Ectodermal cell (in vitro differentiated cells): Measurements from ENCODE around the gene ASXL2.

Experiments
- H3K27ac ChIP-seq: 2 replicates; pipeline ENCODE4 v1.7.0; 2013; ENCODE audit warnings: mild to moderate bottlenecking, low read depth, low read length; ENCODE audit not compliant: insufficient read depth, poor library complexity, severe bottlenecking
- H3K27me3 ChIP-seq: 2 replicates; pipeline ENCODE4 v1.7.0; 2013; ENCODE audit warnings: mild to moderate bottlenecking, low read length; ENCODE audit not compliant: insufficient read depth, control insufficient read depth, poor library complexity, severe bottlenecking
- H3K36me3 ChIP-seq: one replicate; pipeline ENCODE4 v1.7.0; 2013; ENCODE audit warnings: low read length; ENCODE audit not compliant: control insufficient read depth, insufficient read depth
- H3K4me1 ChIP-seq: one replicate; pipeline ENCODE4 v1.7.0; 2013; ENCODE audit warnings: low read length; ENCODE audit not compliant: control insufficient read depth, insufficient read depth
- H3K4me3 ChIP-seq: 2 replicates; pipeline ENCODE4 v1.7.0; 2013; ENCODE audit warnings: low read depth, low read length, control low read depth; ENCODE audit not compliant: insufficient read depth
- H3K9me3 ChIP-seq: 2 replicates; pipeline ENCODE4 v1.7.0; 2013; ENCODE audit warnings: mild to moderate bottlenecking, low read length, moderate library complexity; ENCODE audit not compliant: control insufficient read depth
- WGBS, 2 experiments: methylation state at CpG; one replicate each; pipeline ENCODE4 v1.1.7; 2013; ENCODE audit warnings: missing lambda C conversion rate in 2 of 2; 5-methylcytosine and 5-hydroxymethylcytosine counted together

The ASXL2 gene

GRCh38 chr2:25743132-25743830 lies 135.0 kb downstream of the ASXL2 start:
- Histone ChIP-seq H3K4me3 (no peak overlapping the region), H3K27ac (no peak overlapping the region), H3K9me3 (no peaks in the 10 kb centered on the region), H3K4me1 (peaks cover 43% of the 10 kb centered on the region), H3K36me3 (peaks cover 3% of the 10 kb centered on the region), H3K27me3 (no peaks in the 10 kb centered on the region)
- 83 to 86% methylated on average over 5 of the region's 5 CpGs for WGBS, 2 experiments

- Histone ChIP-seq H3K4me1 (peaks cover 43% of the 10 kb centered on the region), H3K4me3 (no peak overlapping the region), H3K27me3 (no peaks in the 10 kb centered on the region), H3K9me3 (no peaks in the 10 kb centered on the region), H3K36me3 (peaks cover 3% of the 10 kb centered on the region), H3K27ac (no peak overlapping the region)
- WGBS, 2 experiments, result 91 to 94% methylated on average over 1 of the region's 1 CpG
These were observed 135.8 kb downstream of the ASXL2 start for GRCh38 chr2:25742501-25742900.

GRCh38 chr2:25740810-25741381 lies 137.4 kb downstream of the ASXL2 start:
- H3K27ac ChIP-seq, result no peak overlapping the region
- H3K4me1 ChIP-seq, result peaks cover 43% of the 10 kb centered on the region
- H3K4me3 ChIP-seq, result no peak overlapping the region
- 45 to 58% methylated on average over 6 of the region's 6 CpGs for WGBS, 2 experiments
- H3K27me3 ChIP-seq, result no peaks in the 10 kb centered on the region
- peaks cover 3% of the 10 kb centered on the region for H3K36me3 ChIP-seq
- no peaks in the 10 kb centered on the region for H3K9me3 ChIP-seq

GRCh38 chr2:25738383-25739343 lies 139.6 kb downstream of the ASXL2 start:
- Histone ChIP-seq H3K36me3 (peaks cover under 1% of the 10 kb centered on the region), H3K4me3 (no peak overlapping the region), H3K9me3 (no peaks in the 10 kb centered on the region), H3K27me3 (no peaks in the 10 kb centered on the region), H3K4me1 (peaks cover 50% of the 10 kb centered on the region), H3K27ac (no peak overlapping the region)
- 97 to 98% methylated on average over 3 of the region's 3 CpGs for WGBS, 2 experiments

GRCh38 chr2:25736899-25737515 lies 141.3 kb downstream of the ASXL2 start:
- Histone ChIP-seq H3K4me1 (peaks cover 33% of the 10 kb centered on the region), H3K4me3 (no peak overlapping the region), H3K9me3 (no peaks in the 10 kb centered on the region), H3K27me3 (no peaks in the 10 kb centered on the region), H3K27ac (no peak overlapping the region), H3K36me3 (no peaks in the 10 kb centered on the region)
- 95 to 98% methylated on average over 6 of the region's 6 CpGs for WGBS, 2 experiments

- no peaks in the 10 kb centered on the region for H3K9me3 ChIP-seq
- peaks cover 21% of the 10 kb centered on the region for H3K4me1 ChIP-seq
- H3K4me3 ChIP-seq, result no peak overlapping the region
- no peaks in the 10 kb centered on the region for H3K36me3 ChIP-seq
- 85 to 89% methylated on average over 1 of the region's 1 CpG for WGBS, 2 experiments
- no peaks in the 10 kb centered on the region for H3K27me3 ChIP-seq
- no peak overlapping the region for H3K27ac ChIP-seq
These were observed 142.5 kb downstream of the ASXL2 start for GRCh38 chr2:25735835-25736234.

GRCh38 chr2:25728559-25728958 lies 149.7 kb downstream of the ASXL2 start:
- WGBS, 2 experiments, result 93 to 94% methylated on average over 7 of the region's 7 CpGs
- Histone ChIP-seq H3K4me3 (no peak overlapping the region), H3K27me3 (no peaks in the 10 kb centered on the region), H3K27ac (no peak overlapping the region), H3K9me3 (no peaks in the 10 kb centered on the region), H3K4me1 (no peaks in the 10 kb centered on the region), H3K36me3 (no peaks in the 10 kb centered on the region)

- no peak overlapping the region for H3K4me3 ChIP-seq
- no peaks in the 10 kb centered on the region for H3K36me3 ChIP-seq
- H3K4me1 ChIP-seq, result no peaks in the 10 kb centered on the region
- no peaks in the 10 kb centered on the region for H3K9me3 ChIP-seq
- 81 to 92% methylated on average over 3 of the region's 3 CpGs for WGBS, 2 experiments
- H3K27me3 ChIP-seq, result no peaks in the 10 kb centered on the region
- H3K27ac ChIP-seq, result no peak overlapping the region
These were observed 151.8 kb downstream of the ASXL2 start for GRCh38 chr2:25726522-25726921.

GRCh38 chr2:25725877-25726276 lies 152.4 kb downstream of the ASXL2 start:
- Histone ChIP-seq H3K36me3 (no peaks in the 10 kb centered on the region), H3K4me1 (no peaks in the 10 kb centered on the region), H3K27me3 (no peaks in the 10 kb centered on the region), H3K9me3 (no peaks in the 10 kb centered on the region), H3K27ac (no peak overlapping the region), H3K4me3 (no peak overlapping the region)
- WGBS, 2 experiments, result 87 to 91% methylated on average over 3 of the region's 3 CpGs

GRCh38 chr2:25724756-25725155 lies 153.5 kb downstream of the ASXL2 start:
- H3K36me3 ChIP-seq, result no peaks in the 10 kb centered on the region
- 93 to 96% methylated on average over 6 of the region's 6 CpGs for WGBS, 2 experiments
- no peaks in the 10 kb centered on the region for H3K27me3 ChIP-seq
- no peaks in the 10 kb centered on the region for H3K4me1 ChIP-seq
- H3K4me3 ChIP-seq, result no peak overlapping the region
- no peaks in the 10 kb centered on the region for H3K9me3 ChIP-seq
- H3K27ac ChIP-seq, result no peak overlapping the region
